ENCODE data around the gene EIF3L.

DNA sequence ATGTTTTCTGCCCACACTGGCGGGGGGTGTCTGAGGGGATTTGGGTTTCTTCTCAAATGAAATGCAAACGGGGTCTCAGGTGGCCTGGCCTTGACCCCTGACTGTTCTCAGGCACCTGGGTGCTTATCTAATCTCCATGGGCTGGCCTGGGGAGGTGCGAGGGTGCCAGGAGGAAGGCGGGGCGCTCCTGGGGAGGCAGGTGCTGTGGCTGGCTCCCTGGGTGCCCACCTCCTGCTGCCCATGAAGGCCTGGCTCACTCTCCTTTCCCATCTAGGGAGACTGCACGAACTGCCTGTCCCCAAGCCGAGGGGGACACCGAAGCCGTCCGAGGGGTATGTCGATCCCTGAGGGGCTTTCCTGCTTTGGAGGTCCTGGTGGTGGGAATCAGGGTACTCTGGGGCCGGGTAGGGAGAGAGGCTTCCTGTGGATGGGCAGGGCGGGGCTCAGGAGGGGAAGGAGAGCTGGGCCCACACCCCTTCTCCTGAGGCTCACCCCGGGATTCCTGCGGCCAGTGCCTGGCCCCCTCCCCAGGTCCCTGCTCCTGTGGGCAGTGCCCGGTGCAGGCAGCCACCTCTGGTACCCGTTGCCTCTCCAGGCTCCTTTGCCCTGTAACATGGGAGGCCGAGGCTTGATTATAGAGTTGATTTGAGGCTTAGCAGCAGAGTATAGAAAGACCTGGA is 75.3 kb downstream of the EIF3L start:
- TF ChIP-seq POLR2AphosphoS5 (IDR thresholded peaks at IDR 0.05; ENCODE audit: low read depth, low read length) (no peak), POLR2A (IDR thresholded peaks at IDR 0.05; ENCODE audit: low read depth, low read length) (no peak), TAF1 (IDR thresholded peaks at IDR 0.05; ENCODE audit: low read depth, low read length) (no peak)
